Suppressor macrophage (primary cell): Measurements from ENCODE around the gene DBH.

Source experiments
- DNase-seq, 4 experiments: peaks; one replicate each; pipeline ENCODE4 v3.0.0-alpha.2; 2020 to 2022

DBH gene

DNA sequence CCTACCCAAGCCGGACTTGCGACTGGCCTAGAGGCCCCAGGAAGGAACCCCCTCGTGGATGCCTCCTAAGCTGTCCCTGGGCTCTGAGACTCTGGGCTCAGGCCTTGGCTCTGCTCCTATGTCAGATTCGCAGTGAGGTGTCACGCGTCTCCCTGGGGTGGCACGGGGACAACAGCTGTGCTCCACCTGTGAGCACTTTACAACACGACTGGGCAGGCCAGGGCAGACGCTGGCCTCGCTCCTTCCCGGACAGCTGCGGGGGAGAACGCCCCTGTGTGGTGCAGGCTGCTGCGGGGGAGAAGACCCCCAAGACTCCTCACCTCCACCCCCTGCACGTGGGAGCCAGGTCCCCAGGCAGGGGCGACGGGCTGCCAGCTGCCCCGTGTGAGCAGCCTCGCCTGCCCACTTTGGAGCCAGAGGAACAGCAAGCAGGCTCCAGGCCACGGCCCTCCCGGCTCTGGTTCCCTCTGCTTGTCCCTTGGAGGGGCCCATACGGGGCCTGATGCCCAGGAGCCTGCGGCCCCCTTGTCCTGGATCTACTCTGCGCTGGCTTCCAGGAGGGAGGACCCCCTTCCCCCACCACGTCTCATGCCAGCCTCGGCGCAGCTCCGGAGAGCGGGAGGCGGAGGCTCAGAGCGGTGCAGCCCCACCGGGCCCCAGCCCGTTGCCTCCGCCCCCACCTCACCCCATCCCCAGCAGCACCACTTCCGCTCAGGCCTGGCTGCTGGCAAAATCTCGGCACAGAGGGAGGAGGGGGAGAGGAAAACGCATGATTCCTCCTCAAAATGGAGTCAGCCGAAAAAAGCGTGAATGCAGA lies 66.0 kb downstream of the DBH start:
- DNase-seq, result peak in 3 of 4 experiments; percentile 8 to 33 (median 24)

DNA sequence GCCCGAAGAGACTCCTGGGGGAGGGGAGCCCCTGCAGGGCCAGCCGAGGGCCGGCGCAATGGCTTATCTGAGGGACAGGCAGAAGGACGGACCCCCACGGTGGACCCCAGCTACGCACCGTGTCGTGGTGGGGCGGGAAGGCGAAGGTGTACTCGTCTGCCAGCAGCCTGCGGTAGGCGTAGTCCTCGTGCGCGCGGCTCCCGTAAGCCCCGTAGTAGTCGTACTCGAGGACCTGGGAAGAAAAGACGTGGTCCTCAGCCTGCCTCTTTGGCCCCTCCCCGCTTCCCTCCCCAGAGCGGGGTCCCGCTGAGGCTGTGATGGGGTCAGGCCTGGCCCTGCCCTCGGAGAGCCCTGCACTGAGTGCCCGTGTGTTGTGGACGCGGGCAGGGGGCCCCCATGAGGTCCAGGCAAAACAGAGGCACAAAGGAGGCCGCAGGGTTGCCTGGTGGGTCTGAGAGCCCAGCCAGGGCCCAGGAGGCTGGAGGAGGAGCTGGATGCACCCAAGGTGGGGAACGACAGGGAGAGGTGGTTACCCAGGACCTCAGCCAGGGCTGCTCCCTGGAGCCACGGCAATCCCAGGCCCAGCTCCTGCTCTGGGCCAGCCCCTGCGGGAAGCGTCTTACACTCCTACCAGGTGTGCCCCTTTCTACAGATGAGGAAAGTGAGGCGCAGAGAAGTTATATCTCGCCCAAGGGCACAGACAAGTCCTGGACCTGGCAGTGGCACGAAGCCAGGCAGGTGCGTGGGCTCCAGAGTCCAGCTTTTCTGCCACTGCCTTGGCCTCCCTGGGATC lies 66.8 kb downstream of the DBH start:
- DNase-seq, result no peak

DNA sequence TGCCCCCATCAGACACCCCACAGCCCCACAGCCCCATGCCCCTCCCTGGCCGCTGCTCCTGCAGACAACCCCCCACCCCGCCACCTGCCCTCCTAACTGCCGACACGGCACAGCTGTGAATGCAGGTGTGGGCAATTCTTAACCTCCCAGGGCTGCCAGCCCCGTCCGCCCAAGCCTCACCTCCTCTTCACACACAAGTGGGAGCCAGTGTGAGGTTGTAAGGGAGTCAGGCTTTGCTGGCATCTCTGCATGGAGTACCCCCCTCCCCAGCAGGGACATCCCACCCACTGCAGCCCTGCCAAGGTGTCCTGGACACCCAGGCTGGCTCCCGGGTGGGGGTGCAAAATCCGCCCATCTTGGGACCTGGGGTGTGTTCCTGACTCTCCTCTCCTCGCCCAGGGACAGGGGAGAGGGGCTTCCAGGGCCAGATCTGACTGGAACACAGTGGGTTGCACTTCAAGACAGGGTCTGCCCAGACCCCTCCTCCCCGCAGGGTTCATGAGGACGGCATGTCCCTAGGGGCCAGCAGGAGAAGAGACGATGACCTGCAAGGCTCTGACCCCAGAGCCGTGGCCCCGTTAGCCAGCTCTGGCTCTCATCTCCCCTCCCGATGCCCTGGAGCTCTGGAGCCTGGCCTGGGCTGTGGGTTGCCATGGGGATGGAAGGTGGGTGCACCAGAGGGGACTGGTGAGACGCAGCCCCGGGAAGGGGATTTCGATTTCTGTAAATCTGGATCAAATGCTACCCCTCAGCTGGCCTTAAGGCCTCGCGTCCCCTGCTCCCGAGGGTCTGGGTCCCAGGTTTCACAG lies 67.6 kb downstream of the DBH start:
- DNase-seq, result no peak

DNA sequence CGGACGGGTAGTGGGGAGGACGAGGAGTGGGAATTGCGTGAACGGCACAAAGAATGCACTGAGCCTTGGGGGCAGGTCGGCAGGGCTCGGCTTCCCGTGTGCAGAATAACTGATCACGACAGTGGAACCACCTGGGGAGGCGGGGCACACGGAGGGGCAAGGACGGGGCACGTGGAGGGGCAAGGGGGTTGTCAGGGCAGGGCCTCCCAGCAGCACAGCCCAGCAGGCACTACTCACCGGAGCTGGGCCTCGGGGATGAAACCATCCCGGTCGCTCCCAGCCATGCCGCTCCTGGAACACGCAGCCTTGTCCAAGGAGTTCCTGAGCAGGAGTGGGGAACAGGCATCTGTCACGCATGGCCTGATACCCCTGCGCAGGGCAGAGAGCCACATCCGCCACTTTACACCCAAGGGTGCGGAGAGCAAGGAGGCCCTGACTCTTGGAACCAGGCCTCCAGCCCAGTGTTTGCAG lies 68.6 kb downstream of the DBH start:
- DNase-seq, result no peak

DNA sequence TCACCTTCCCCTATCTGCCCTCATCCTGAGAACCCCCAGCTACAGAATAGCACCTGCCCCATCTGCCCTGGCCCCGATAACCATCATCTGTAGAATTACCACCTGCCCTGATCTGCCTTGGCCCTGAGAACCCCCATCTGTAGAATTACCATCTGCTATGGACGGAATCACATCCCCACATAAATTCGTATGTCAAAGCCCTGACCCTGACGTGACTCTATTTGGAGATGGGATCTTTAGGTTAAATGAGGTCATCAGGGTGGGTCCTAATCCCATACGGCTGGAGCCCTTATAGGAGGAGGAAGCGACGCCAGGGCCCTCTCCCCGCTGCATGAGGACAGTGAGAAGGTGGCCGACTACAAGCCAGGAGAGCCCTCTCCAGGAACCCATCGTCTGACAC lies 69.4 kb downstream of the DBH start:
- no peak for DNase-seq

DNA sequence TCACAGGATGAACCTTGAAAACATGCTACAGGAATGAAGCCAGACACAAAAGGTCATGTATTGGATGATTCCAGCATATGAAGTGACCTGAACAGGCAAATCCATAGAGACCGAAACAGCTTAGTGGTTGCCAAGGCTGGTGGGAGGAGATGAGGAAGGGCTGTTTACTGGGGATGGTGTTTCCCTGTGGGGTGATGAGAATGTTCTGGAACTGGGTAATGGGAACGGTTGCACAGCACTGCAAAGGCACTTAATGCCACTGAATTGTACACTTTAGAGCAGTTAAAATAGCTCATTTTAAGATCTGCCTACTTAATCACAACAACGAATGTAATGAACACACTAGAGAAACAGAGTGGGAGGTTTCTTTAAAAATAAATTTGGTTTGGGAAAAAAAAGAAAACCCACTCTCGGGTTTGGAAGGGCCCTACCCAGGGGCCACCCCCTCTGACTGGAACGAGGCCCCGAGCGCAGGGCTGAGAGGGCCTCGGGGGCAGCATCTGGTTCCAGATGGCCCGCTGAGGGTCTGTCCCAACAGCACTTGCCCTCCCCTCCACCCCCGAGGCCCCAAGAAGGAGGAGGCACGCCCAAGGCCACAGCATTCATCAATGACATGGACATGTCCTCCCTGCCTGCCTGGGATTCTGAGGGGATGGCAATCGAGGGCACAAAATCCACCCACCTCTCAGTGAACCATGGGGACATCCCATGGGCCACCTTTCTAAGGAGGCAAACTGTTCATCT lies 70.3 kb downstream of the DBH start:
- DNase-seq, result no peak

DNA sequence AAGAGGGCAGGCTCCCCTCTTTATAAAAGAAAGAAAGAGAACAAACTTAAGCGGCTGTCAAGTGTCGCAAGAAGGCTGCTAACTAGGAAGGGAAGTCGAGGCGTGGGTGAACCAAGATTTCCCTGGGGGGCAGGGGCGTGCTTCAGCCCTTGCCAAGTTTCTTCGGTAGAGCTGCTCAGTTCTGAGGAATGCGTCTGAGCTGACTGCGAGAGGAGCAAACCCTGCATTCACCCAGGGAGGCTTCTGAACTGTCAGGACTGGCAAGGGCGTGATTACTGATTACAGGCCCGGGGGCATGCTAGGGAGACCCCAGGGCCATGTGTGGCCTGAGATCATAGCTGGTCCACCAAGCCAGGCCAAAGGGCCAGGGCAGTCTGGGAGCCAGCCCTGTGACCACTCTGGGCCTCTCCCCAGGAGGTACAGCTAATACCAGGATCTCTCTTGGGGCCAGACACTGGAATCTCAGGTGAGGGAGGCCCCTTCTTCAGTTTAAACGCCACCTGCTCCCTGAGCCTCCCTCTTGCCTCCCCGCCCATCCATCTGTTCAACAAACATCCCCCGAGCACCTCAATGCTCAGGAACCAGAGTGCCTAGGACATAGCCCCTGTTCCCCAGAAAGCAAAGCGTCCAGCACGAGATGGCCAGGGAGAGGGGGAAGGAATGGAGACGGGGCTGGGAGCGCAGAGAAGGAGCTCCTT lies 71.1 kb downstream of the DBH start:
- peak; percentile 51 to 71 (median 66) for DNase-seq

DNA sequence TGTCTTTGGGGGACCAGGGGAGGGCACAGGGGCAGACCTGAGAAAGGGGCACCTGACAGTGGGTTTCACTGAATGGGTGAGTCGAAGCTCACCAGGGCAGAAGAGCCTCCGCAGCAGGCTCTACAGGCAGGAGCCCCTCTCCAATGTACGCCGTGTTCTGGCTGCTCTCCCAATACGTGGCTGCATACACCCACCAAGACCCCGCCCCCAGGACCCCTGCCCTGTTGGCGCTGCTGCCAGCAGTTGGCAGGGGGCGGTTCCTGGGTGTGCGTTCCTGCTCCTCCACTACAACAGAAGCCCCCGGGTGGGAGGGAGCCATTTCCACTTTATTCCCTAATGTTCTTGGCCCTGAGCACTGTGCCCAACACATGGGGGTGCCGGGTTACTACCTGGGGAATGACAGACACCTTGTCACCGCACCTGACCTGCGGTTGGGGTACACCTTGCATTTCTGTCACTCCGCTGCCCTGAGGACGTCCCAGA lies 71.6 kb downstream of the DBH start:
- no peak for DNase-seq

DNA sequence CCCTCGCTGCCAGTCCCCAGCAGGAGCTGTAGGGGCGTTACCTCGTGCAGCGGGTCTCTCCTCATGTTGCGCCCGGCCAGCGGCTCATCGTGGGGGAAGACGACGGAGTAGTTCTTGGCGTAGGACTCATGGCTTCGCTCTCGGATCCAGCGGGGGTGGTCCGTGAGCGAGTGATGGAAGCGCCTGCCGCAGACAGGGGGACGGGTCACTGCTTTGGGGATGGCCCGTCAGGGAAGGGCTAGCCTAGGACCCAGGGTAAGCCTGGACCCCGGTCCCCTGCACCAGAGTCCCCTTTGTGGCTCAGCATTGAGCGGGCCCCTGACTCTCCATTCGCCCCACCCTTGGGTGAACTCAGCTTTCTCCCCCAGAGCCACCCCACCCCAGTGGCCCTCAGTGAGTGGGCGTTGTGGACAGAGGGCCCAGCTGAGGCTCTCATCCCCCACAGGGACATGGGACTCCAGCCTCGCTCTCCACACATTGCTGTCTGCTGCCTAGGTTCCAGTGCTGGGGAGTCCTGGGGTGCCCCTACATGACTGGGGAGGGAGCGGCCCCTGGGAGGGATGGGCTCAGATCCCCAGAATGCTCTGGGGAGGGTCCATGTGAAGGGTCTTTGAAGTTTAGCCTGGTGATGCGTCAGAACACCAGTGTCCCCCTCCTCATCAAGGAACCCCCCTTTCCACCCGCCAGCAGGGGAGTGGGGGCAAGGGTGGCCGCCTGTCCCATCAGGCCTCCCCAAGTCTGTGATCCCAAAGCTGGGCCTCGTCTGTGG lies 72.3 kb downstream of the DBH start:
- DNase-seq, result no peak
